PFSK-1 (cell line): Measurements from ENCODE around the gene SCYGR4.

ENCODE experiments used
- FOXP2 ChIP-seq: optimal IDR thresholded peaks from 2 replicates; pipeline ENCODE3; 2011; ENCODE audit warnings: borderline replicate concordance, control low read depth, inconsistent platforms; ENCODE audit not compliant: insufficient read depth; ENCODE audit errors: extremely low read length, extremely low read depth
- POLR2AphosphoS5 ChIP-seq: IDR thresholded peaks from 2 replicates; pipeline ENCODE4 v1.6.1; 2012; ENCODE audit warnings: low read depth, mild to moderate bottlenecking, control low read depth, low read length, moderate library complexity
- SIN3A ChIP-seq: IDR thresholded peaks from 2 replicates; pipeline ENCODE4 v1.6.1; 2012; ENCODE audit warnings: mild to moderate bottlenecking, low read length, moderate library complexity, borderline replicate concordance; ENCODE audit not compliant: insufficient read depth
- TAF1 ChIP-seq: IDR thresholded peaks from 2 replicates; pipeline ENCODE4 v1.6.1; 2012; ENCODE audit warnings: low read length, control low read depth, borderline replicate concordance; ENCODE audit not compliant: insufficient read depth
- TF ChIP-seq, protein P1 (sequence below), 2 experiments: IDR thresholded peaks; 2 replicates each; pipeline versions ENCODE4 v1.6.1 to v1.8.0; 2011 to 2012; ENCODE audit warnings: low read depth in 2 of 2, low read length in 2 of 2, control low read depth in 1 of 2, inconsistent platforms in 1 of 2, mild to moderate bottlenecking in 1 of 2, moderate library complexity in 1 of 2; ENCODE audit not compliant: insufficient read depth in 1 of 2

DNA sequence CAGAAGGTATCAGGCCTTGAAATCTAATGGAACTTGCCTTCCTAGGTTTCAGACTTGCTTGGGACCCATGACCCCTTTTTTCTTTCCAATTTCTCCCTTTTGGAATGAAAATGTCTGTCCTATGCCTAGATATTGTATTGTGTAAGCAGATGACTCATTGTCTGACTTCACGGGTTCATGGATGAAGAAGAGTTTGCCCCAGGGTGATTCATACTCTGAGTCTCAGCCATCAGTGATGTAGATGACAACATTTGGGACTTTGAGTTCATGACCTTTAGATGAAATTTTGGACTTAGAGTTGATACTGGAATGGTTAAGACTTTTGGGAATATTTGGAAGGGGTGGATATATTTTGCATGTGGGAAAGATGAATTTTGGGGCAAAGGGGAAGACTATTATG, 38.2 kb downstream of the SCYGR4 start:
- TF ChIP-seq POLR2AphosphoS5 (no peak), TAF1 (no peak), SIN3A (no peak), FOXP2 (no peak)
- TF ChIP-seq, protein P1, sequence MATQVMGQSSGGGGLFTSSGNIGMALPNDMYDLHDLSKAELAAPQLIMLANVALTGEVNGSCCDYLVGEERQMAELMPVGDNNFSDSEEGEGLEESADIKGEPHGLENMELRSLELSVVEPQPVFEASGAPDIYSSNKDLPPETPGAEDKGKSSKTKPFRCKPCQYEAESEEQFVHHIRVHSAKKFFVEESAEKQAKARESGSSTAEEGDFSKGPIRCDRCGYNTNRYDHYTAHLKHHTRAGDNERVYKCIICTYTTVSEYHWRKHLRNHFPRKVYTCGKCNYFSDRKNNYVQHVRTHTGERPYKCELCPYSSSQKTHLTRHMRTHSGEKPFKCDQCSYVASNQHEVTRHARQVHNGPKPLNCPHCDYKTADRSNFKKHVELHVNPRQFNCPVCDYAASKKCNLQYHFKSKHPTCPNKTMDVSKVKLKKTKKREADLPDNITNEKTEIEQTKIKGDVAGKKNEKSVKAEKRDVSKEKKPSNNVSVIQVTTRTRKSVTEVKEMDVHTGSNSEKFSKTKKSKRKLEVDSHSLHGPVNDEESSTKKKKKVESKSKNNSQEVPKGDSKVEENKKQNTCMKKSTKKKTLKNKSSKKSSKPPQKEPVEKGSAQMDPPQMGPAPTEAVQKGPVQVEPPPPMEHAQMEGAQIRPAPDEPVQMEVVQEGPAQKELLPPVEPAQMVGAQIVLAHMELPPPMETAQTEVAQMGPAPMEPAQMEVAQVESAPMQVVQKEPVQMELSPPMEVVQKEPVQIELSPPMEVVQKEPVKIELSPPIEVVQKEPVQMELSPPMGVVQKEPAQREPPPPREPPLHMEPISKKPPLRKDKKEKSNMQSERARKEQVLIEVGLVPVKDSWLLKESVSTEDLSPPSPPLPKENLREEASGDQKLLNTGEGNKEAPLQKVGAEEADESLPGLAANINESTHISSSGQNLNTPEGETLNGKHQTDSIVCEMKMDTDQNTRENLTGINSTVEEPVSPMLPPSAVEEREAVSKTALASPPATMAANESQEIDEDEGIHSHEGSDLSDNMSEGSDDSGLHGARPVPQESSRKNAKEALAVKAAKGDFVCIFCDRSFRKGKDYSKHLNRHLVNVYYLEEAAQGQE (IDR thresholded peaks at IDR 0.05; ENCODE audit: insufficient read depth in 1 of 2, low read depth in 2 of 2, low read length in 2 of 2), result no peak
